Neural cell (in vitro differentiated cells): ENCODE measurements around the gene IPO9. TPM values are rescaled to one million over a fixed set of nuclear protein-coding genes. Genes with fewer than 3 reads are reported as not detected.

Experiments
- H2AFZ ChIP-seq: fragments of 200-600, 300-800 bp; sonication (generic), shearing (Covaris generic); 2 replicates; pipeline ENCODE4 v1.6.0; 2014; ENCODE audit warnings: low read depth, mild to moderate bottlenecking, antibody characterized with exemption, low read length, moderate library complexity
- H3F3A ChIP-seq: fragments of 200-600 bp; shearing (Covaris generic); 2 replicates; pipeline ENCODE4 v1.6.1; 2016; ENCODE audit warnings: mild to moderate bottlenecking, moderate library complexity, mixed read lengths, antibody characterized with exemption, low read length; ENCODE audit not compliant: insufficient read depth, poor library complexity, severe bottlenecking
- H3K27ac ChIP-seq: fragments of 200-600, 300-800 bp; sonication (generic), shearing (Covaris generic); 2 replicates; pipeline ENCODE4 v1.5.1; 2014; ENCODE audit warnings: mild to moderate bottlenecking, low read length, moderate library complexity
- H3K27me3 ChIP-seq: fragments of 300-800, 200-600 bp; sonication (generic), shearing (Covaris generic); 2 replicates; pipeline ENCODE4 v1.6.0; 2014; ENCODE audit warnings: mild to moderate bottlenecking, low read depth, low read length, moderate library complexity; ENCODE audit not compliant: insufficient read depth
- H3K36me3 ChIP-seq: fragments of 300-800, 200-600 bp; sonication (generic), shearing (Covaris generic); 2 replicates; pipeline ENCODE4 v1.5.1; 2014; ENCODE audit warnings: mild to moderate bottlenecking, antibody characterized with exemption, low read length, moderate library complexity; ENCODE audit not compliant: insufficient read depth
- H3K4me2 ChIP-seq: fragments of 300-800, 200-600 bp; sonication (generic), shearing (Covaris generic); 2 replicates; pipeline ENCODE4 v1.6.0; 2014; ENCODE audit warnings: mild to moderate bottlenecking, low read length
- H3K4me3 ChIP-seq: fragments of 300-800, 200-600 bp; sonication (generic), shearing (Covaris generic); 2 replicates; pipeline ENCODE4 v1.5.1; 2014; ENCODE audit warnings: mild to moderate bottlenecking, low read length, moderate library complexity
- H3K79me2 ChIP-seq: fragments of 200-600 bp; shearing (Covaris generic); replicated peaks from 2 replicates; pipeline ENCODE4 v1.6.0; 2014; ENCODE audit warnings: mild to moderate bottlenecking, low read length, moderate library complexity; ENCODE audit not compliant: insufficient read depth
- H3K9ac ChIP-seq: fragments of 300-800, 200-600 bp; sonication (generic), shearing (Covaris generic); 2 replicates; pipeline ENCODE4 v1.6.1; 2016; ENCODE audit warnings: mild to moderate bottlenecking, low read length, mixed read lengths
- H3K9me2 ChIP-seq: fragments of 200-600 bp; shearing (Covaris generic); 2 replicates; pipeline ENCODE4 v1.6.1; 2016; ENCODE audit warnings: mild to moderate bottlenecking, low read length, mixed read lengths; ENCODE audit not compliant: insufficient read depth
- H3K9me3 ChIP-seq: fragments of 200-600, 300-800 bp; sonication (generic), shearing (Covaris generic); 2 replicates; pipeline ENCODE4 v1.6.1; 2016; ENCODE audit warnings: mild to moderate bottlenecking, mixed run types, low read length, moderate library complexity, mixed read lengths
- H4K20me1 ChIP-seq: fragments of 200-600 bp; shearing (Covaris generic); 2 replicates; pipeline ENCODE4 v1.6.1; 2016; ENCODE audit warnings: mild to moderate bottlenecking, mixed run types; ENCODE audit not compliant: insufficient read depth
- CTCF ChIP-seq: fragments of 450-650 bp; IDR thresholded peaks from 2 replicates; pipeline ENCODE4 v1.5.1; 2014; ENCODE audit warnings: antibody characterized with exemption, mild to moderate bottlenecking, moderate library complexity; ENCODE audit not compliant: poor library complexity, severe bottlenecking
- EP300 ChIP-seq: fragments of 450-650 bp; conservative IDR thresholded peaks from 2 replicates; pipeline ENCODE4 v1.6.1; 2014; ENCODE audit warnings: antibody characterized with exemption, mild to moderate bottlenecking, moderate library complexity; ENCODE audit not compliant: poor library complexity, severe bottlenecking
- EZH2 ChIP-seq: fragments of 200-600, 300-800 bp; shearing (Covaris generic), sonication (generic); IDR thresholded peaks from 2 replicates; pipeline ENCODE4 v1.6.1; 2014; ENCODE audit warnings: antibody characterized with exemption, low read length, borderline replicate concordance, mild to moderate bottlenecking; ENCODE audit not compliant: insufficient read depth, poor library complexity, severe bottlenecking
- MXI1 ChIP-seq: fragments of 450-650 bp; conservative IDR thresholded peaks from 2 replicates; pipeline ENCODE4 v1.6.1; 2014; ENCODE audit warnings: antibody characterized with exemption, mild to moderate bottlenecking; ENCODE audit not compliant: poor library complexity, severe bottlenecking
- POLR2AphosphoS5 ChIP-seq: IDR thresholded peaks from 2 replicates; pipeline ENCODE4 v1.6.1; 2012
- RAD21 ChIP-seq: fragments of 450-650 bp; conservative IDR thresholded peaks from 2 replicates; pipeline ENCODE4 v1.6.1; 2014; ENCODE audit warnings: antibody characterized with exemption, mild to moderate bottlenecking, moderate library complexity
- REST ChIP-seq: IDR thresholded peaks from 2 replicates; pipeline ENCODE4 v1.6.1; 2012; ENCODE audit warnings: borderline replicate concordance
- SMC3 ChIP-seq: fragments of 450-650 bp; conservative IDR thresholded peaks from 2 replicates; pipeline ENCODE4 v1.6.1; 2014; ENCODE audit warnings: antibody characterized with exemption, mild to moderate bottlenecking, moderate library complexity; ENCODE audit not compliant: poor library complexity
- TAF1 ChIP-seq: IDR thresholded peaks from 2 replicates; pipeline ENCODE4 v1.6.1; 2012; ENCODE audit warnings: low read depth
- polyA plus RNA-seq: library from polyadenylated mRNA; depleted of rRNA; stranded (reverse); fragments of >200 nt; gene quantifications from 2 replicates; pipeline ENCODE4 v1.2.3, GENCODE V29; 2014

Gene IPO9
- polyA plus RNA-seq, 1 donor from 2014 or later: 45.0 TPM

- no peak overlapping the region for H3K4me3 ChIP-seq
- no peaks in the 10 kb centered on the region for H4K20me1 ChIP-seq
- H3K9ac ChIP-seq: no peak overlapping the region
- no peaks in the 10 kb centered on the region for H3K27me3 ChIP-seq
- no peaks in the 10 kb centered on the region for H3K9me3 ChIP-seq
- no peaks in the 10 kb centered on the region for H3K9me2 ChIP-seq
- H3K79me2 ChIP-seq: no peaks in the 10 kb centered on the region
- H3K36me3 ChIP-seq: no peaks in the 10 kb centered on the region
- H3F3A ChIP-seq: no peaks in the 10 kb centered on the region
- no peak overlapping the region for H3K4me2 ChIP-seq
- H2AFZ ChIP-seq: no peak overlapping the region
- no peak overlapping the region for H3K27ac ChIP-seq
- TF ChIP-seq EZH2 (no peak), RAD21 (no peak), SMC3 (no peak), TAF1 (no peak)
Observed at GRCh38 chr1:201907621-201908020, 78.7 kb downstream of the IPO9 start.

GRCh38 chr1:201911826-201912571 is 83.0 kb downstream of the IPO9 start:
- no peaks in the 10 kb centered on the region for H3F3A ChIP-seq
- H3K9me2 ChIP-seq: no peaks in the 10 kb centered on the region
- H3K9me3 ChIP-seq: no peaks in the 10 kb centered on the region
- no peaks in the 10 kb centered on the region for H3K36me3 ChIP-seq
- TF ChIP-seq TAF1 (no peak), EZH2 (no peak), MXI1 (no peak), SMC3 (no peak)
- no peaks in the 10 kb centered on the region for H3K27me3 ChIP-seq
- no peak overlapping the region for H2AFZ ChIP-seq
- H3K4me2 ChIP-seq: no peak overlapping the region
- no peaks in the 10 kb centered on the region for H3K79me2 ChIP-seq
- no peaks in the 10 kb centered on the region for H4K20me1 ChIP-seq
- H3K9ac ChIP-seq: no peak overlapping the region
- H3K27ac ChIP-seq: no peak overlapping the region
- no peak overlapping the region for H3K4me3 ChIP-seq

- Histone ChIP-seq H3K9me2 (no peaks in the 10 kb centered on the region), H4K20me1 (no peaks in the 10 kb centered on the region), H3K9me3 (no peaks in the 10 kb centered on the region), H3K36me3 (no peaks in the 10 kb centered on the region), H3K79me2 (no peaks in the 10 kb centered on the region), H3K4me2 (no peak overlapping the region), H3F3A (no peaks in the 10 kb centered on the region), H3K9ac (no peak overlapping the region), H3K4me3 (no peak overlapping the region), H3K27me3 (no peaks in the 10 kb centered on the region), H2AFZ (no peak overlapping the region), H3K27ac (no peak overlapping the region)
- no peak for TF ChIP-seq MXI1
- TF ChIP-seq POLR2AphosphoS5: no peak
Observed at GRCh38 chr1:201912832-201913231, 83.9 kb downstream of the IPO9 start.

GRCh38 chr1:201914456-201915235 is 85.7 kb downstream of the IPO9 start:
- no peak overlapping the region for H3K4me2 ChIP-seq
- H3K9ac ChIP-seq: no peak overlapping the region
- TF ChIP-seq REST: no peak
- TF ChIP-seq EP300: no peak
- TF ChIP-seq RAD21: no peak
- no peak for TF ChIP-seq POLR2AphosphoS5
- no peak for TF ChIP-seq SMC3
- no peak for TF ChIP-seq MXI1
- no peak for TF ChIP-seq TAF1
- no peak for TF ChIP-seq EZH2
- TF ChIP-seq CTCF: no peak

More at GRCh38 chr1:201914456-201915235, 85.7 kb downstream of the IPO9 start:
- no peak overlapping the region for H2AFZ ChIP-seq
- H3K79me2 ChIP-seq: no peaks in the 10 kb centered on the region
- no peaks in the 10 kb centered on the region for H3F3A ChIP-seq
- no peaks in the 10 kb centered on the region for H3K9me2 ChIP-seq
- no peaks in the 10 kb centered on the region for H4K20me1 ChIP-seq
- no peaks in the 10 kb centered on the region for H3K36me3 ChIP-seq
- no peak overlapping the region for H3K27ac ChIP-seq
- no peak overlapping the region for H3K4me3 ChIP-seq
- no peaks in the 10 kb centered on the region for H3K27me3 ChIP-seq
- H3K9me3 ChIP-seq: no peaks in the 10 kb centered on the region
